HG02588 (cell line): ENCODE results near the gene MAIP1.
"Not testable (repeated sequence)": the region's sequence is repeated elsewhere in the genome, so short reads cannot be mapped to it uniquely, and the experiment has no call there.

Experiments used
- ATAC-seq: cut with Tn5 transposase; IDR thresholded peaks from one replicate; pipeline ENCODE4 v1.9.1; 2021; ENCODE audit warnings: mild to moderate bottlenecking, moderate library complexity; ENCODE audit not compliant: unreplicated experiment

MAIP1 gene

GRCh38 chr2:199955339-199956061 is at the start of gene MAIP1, which contains the start of gene TYW5:
Gene MAIP1, plus strand, starts transcription at chr2:199955582. Its CDS starts 217 bp downstream, at chr2:199955799.
Gene TYW5, minus strand, starts transcription at chr2:199955491. Its CDS starts 21 bp downstream, at chr2:199955470.
- peak; percentile 83 for ATAC-seq

GRCh38 chr2:199907008-199907714 is 48.2 kb upstream of the MAIP1 start:
- no peak for ATAC-seq

- ATAC-seq, result no peak
These were observed 44.9 kb upstream of the MAIP1 start for GRCh38 chr2:199910338-199911051.

- peak; percentile 89 for ATAC-seq
These were observed 44.1 kb upstream of the MAIP1 start, which contains the start of gene C2orf69 for GRCh38 chr2:199911052-199911876. Gene C2orf69, plus strand, starts transcription at chr2:199911293. Its CDS starts 146 bp downstream, at chr2:199911439.

GRCh38 chr2:199911877-199912161 is 43.6 kb upstream of the MAIP1 start:
- no peak for ATAC-seq

GRCh38 chr2:199912553-199913114 is 42.7 kb upstream of the MAIP1 start:
- not testable (repeated sequence) for ATAC-seq

GRCh38 chr2:199914372-199914958 is 40.9 kb upstream of the MAIP1 start:
- no peak for ATAC-seq

- ATAC-seq, result no peak
These were observed 38.4 kb upstream of the MAIP1 start for GRCh38 chr2:199916980-199917379.

- ATAC-seq, result no peak
These were observed 32.5 kb upstream of the MAIP1 start for GRCh38 chr2:199922856-199923255.

- no peak for ATAC-seq
These were observed 31.5 kb upstream of the MAIP1 start for GRCh38 chr2:199923924-199924323.

GRCh38 chr2:199926806-199927205 is 28.6 kb upstream of the MAIP1 start:
- ATAC-seq, result no peak

- ATAC-seq, result no peak
These were observed 27.2 kb upstream of the MAIP1 start for GRCh38 chr2:199928226-199928625.

GRCh38 chr2:199928626-199929025 is 26.8 kb upstream of the MAIP1 start:
- ATAC-seq, result no peak

GRCh38 chr2:199929262-199929661 is 26.1 kb upstream of the MAIP1 start:
- no peak for ATAC-seq

GRCh38 chr2:199932312-199932855 is 23.0 kb upstream of the MAIP1 start:
- ATAC-seq, result no peak

GRCh38 chr2:199933466-199933865 is 21.9 kb upstream of the MAIP1 start:
- ATAC-seq, result no peak

GRCh38 chr2:199936554-199936953 is 18.8 kb upstream of the MAIP1 start:
- no peak for ATAC-seq

GRCh38 chr2:199940373-199940772 is 15.0 kb upstream of the MAIP1 start:
- no peak for ATAC-seq

GRCh38 chr2:199943373-199943772 is 12.0 kb upstream of the MAIP1 start:
- no peak for ATAC-seq

GRCh38 chr2:199946196-199946595 is 9.2 kb upstream of the MAIP1 start:
- ATAC-seq, result no peak
